GM12892 (cell line): ENCODE measurements around the gene PILRA.

Experiments used
- POLR2A ChIP-seq: IDR thresholded peaks from 2 replicates; pipeline ENCODE4 v1.6.1; 2011; ENCODE audit warnings: low read depth, low read length, control low read depth
- POLR2AphosphoS5 ChIP-seq: IDR thresholded peaks from 2 replicates; pipeline ENCODE4 v1.6.1; 2011; ENCODE audit warnings: low read depth, low read length, control low read depth
- TAF1 ChIP-seq: IDR thresholded peaks from 2 replicates; pipeline ENCODE4 v1.6.1; 2011; ENCODE audit warnings: low read depth, mild to moderate bottlenecking, control low read depth, low read length, borderline replicate concordance

GRCh38 chr7:100378114-100378755, 4.9 kb downstream of the PILRA start:
- TF ChIP-seq POLR2A: no peak
- TF ChIP-seq TAF1: no peak
- no peak for TF ChIP-seq POLR2AphosphoS5
